ENCODE data around the gene DOK5.

GRCh38 chr20:54535033-54535432 is 59.6 kb downstream of the DOK5 start:
- TF ChIP-seq, protein P1, sequence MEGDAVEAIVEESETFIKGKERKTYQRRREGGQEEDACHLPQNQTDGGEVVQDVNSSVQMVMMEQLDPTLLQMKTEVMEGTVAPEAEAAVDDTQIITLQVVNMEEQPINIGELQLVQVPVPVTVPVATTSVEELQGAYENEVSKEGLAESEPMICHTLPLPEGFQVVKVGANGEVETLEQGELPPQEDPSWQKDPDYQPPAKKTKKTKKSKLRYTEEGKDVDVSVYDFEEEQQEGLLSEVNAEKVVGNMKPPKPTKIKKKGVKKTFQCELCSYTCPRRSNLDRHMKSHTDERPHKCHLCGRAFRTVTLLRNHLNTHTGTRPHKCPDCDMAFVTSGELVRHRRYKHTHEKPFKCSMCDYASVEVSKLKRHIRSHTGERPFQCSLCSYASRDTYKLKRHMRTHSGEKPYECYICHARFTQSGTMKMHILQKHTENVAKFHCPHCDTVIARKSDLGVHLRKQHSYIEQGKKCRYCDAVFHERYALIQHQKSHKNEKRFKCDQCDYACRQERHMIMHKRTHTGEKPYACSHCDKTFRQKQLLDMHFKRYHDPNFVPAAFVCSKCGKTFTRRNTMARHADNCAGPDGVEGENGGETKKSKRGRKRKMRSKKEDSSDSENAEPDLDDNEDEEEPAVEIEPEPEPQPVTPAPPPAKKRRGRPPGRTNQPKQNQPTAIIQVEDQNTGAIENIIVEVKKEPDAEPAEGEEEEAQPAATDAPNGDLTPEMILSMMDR (IDR thresholded peaks at IDR 0.05), result no peak
- TF ChIP-seq POLR2A (IDR thresholded peaks at IDR 0.05) (no peak), EP300 (IDR thresholded peaks at IDR 0.05) (no peak)

Data from ovary (tissue), 3 donors.